ACC112 (cell line): Measurements from ENCODE around the gene STXBP6.
"Not testable (repeated sequence)": the region's sequence is repeated elsewhere in the genome, so short reads cannot be mapped to it uniquely, and the experiment has no call there.

ENCODE experiments used
- H2AFZ ChIP-seq: fragments of 200-600 bp; sonication (generic); one replicate; pipeline ENCODE4 v1.6.0; 2017; ENCODE audit warnings: antibody characterized with exemption, low read length; ENCODE audit not compliant: unreplicated experiment
- H3K27ac ChIP-seq: fragments of 200-600 bp; sonication (generic); 2 replicates; pipeline ENCODE4 v1.5.1; 2014; ENCODE audit warnings: low read depth, mild to moderate bottlenecking, antibody characterized with exemption, low read length, moderate library complexity
- H3K27me3 ChIP-seq: fragments of 200-600 bp; sonication (generic); 2 replicates; pipeline ENCODE4 v1.6.1; 2014; ENCODE audit warnings: mild to moderate bottlenecking, antibody characterized with exemption, low read length, moderate library complexity, mixed read lengths; ENCODE audit not compliant: insufficient read depth
- H3K36me3 ChIP-seq: fragments of 200-600 bp; sonication (generic); 2 replicates; pipeline ENCODE4 v1.6.1; 2016; ENCODE audit warnings: mild to moderate bottlenecking, antibody characterized with exemption, low read length, moderate library complexity, mixed read lengths; ENCODE audit not compliant: insufficient read depth
- H3K4me1 ChIP-seq: fragments of 200-600 bp; sonication (generic); one replicate; pipeline ENCODE4 v1.6.1; 2016; ENCODE audit warnings: low read length, mixed read lengths; ENCODE audit not compliant: insufficient read depth, unreplicated experiment, control insufficient read depth
- H3K4me3 ChIP-seq: fragments of 200-600 bp; sonication (generic); 2 replicates; pipeline ENCODE4 v1.5.1; 2014; ENCODE audit warnings: mild to moderate bottlenecking, low read depth, low read length
- H3K79me2 ChIP-seq: fragments of 200-600 bp; sonication (generic); one replicate; pipeline ENCODE4 v1.6.0; 2016; ENCODE audit warnings: low read length; ENCODE audit not compliant: control insufficient read depth, unreplicated experiment, insufficient read depth

STXBP6 gene

GRCh38 chr14:24938593-24938992 lies 111.4 kb downstream of the STXBP6 start:
- H3K4me1 ChIP-seq: no peaks in the 10 kb centered on the region
- no peak overlapping the region for H3K4me3 ChIP-seq
- no peaks in the 10 kb centered on the region for H3K36me3 ChIP-seq
- no peaks in the 10 kb centered on the region for H3K79me2 ChIP-seq
- H2AFZ ChIP-seq: no peak overlapping the region
- no peak overlapping the region for H3K27ac ChIP-seq
- no peaks in the 10 kb centered on the region for H3K27me3 ChIP-seq

GRCh38 chr14:24937300-24937699 lies 112.6 kb downstream of the STXBP6 start:
- H3K4me3 ChIP-seq: no peak overlapping the region
- H3K27me3 ChIP-seq: no peaks in the 10 kb centered on the region
- no peaks in the 10 kb centered on the region for H3K36me3 ChIP-seq
- no peak overlapping the region for H3K27ac ChIP-seq
- no peak overlapping the region for H2AFZ ChIP-seq
- no peaks in the 10 kb centered on the region for H3K79me2 ChIP-seq
- H3K4me1 ChIP-seq: no peaks in the 10 kb centered on the region

- not testable (repeated sequence) for H3K27ac ChIP-seq, H3K36me3 ChIP-seq, H3K4me3 ChIP-seq, H3K79me2 ChIP-seq, H2AFZ ChIP-seq, H3K27me3 ChIP-seq, H3K4me1 ChIP-seq
These were observed 113.2 kb downstream of the STXBP6 start for GRCh38 chr14:24936773-24937172.

- H3K4me1 ChIP-seq: no peaks in the 10 kb centered on the region
- H2AFZ ChIP-seq: no peak overlapping the region
- H3K4me3 ChIP-seq: no peak overlapping the region
- H3K36me3 ChIP-seq: no peaks in the 10 kb centered on the region
- H3K79me2 ChIP-seq: no peaks in the 10 kb centered on the region
- no peaks in the 10 kb centered on the region for H3K27me3 ChIP-seq
- no peak overlapping the region for H3K27ac ChIP-seq
These were observed 114.2 kb downstream of the STXBP6 start for GRCh38 chr14:24935796-24936195.

- Histone ChIP-seq H3K27ac (no peak overlapping the region), H3K27me3 (no peaks in the 10 kb centered on the region), H3K79me2 (no peaks in the 10 kb centered on the region), H3K4me1 (no peaks in the 10 kb centered on the region), H2AFZ (no peak overlapping the region), H3K4me3 (no peak overlapping the region), H3K36me3 (no peaks in the 10 kb centered on the region)
These were observed 121.5 kb downstream of the STXBP6 start for GRCh38 chr14:24928386-24928900.

- H3K4me1 ChIP-seq: no peaks in the 10 kb centered on the region
- no peak overlapping the region for H2AFZ ChIP-seq
- no peaks in the 10 kb centered on the region for H3K27me3 ChIP-seq
- H3K79me2 ChIP-seq: no peaks in the 10 kb centered on the region
- no peak overlapping the region for H3K27ac ChIP-seq
- no peak overlapping the region for H3K4me3 ChIP-seq
- no peaks in the 10 kb centered on the region for H3K36me3 ChIP-seq
These were observed 122.1 kb downstream of the STXBP6 start for GRCh38 chr14:24927809-24928208.

- Histone ChIP-seq H3K4me1 (peaks cover 8% of the 10 kb centered on the region), H3K4me3 (no peak overlapping the region), H3K27ac (no peak overlapping the region), H3K36me3 (no peaks in the 10 kb centered on the region), H3K79me2 (no peaks in the 10 kb centered on the region), H2AFZ (no peak overlapping the region), H3K27me3 (no peaks in the 10 kb centered on the region)
These were observed 124.1 kb downstream of the STXBP6 start for GRCh38 chr14:24925771-24926374.

GRCh38 chr14:24924544-24924943 lies 125.4 kb downstream of the STXBP6 start:
- H3K79me2 ChIP-seq: no peaks in the 10 kb centered on the region
- no peaks in the 10 kb centered on the region for H3K36me3 ChIP-seq
- no peaks in the 10 kb centered on the region for H3K27me3 ChIP-seq
- no peak overlapping the region for H3K27ac ChIP-seq
- no peak overlapping the region for H3K4me3 ChIP-seq
- peaks cover 8% of the 10 kb centered on the region for H3K4me1 ChIP-seq
- H2AFZ ChIP-seq: no peak overlapping the region

GRCh38 chr14:24921903-24922302 lies 128.0 kb downstream of the STXBP6 start:
- H2AFZ ChIP-seq: no peak overlapping the region
- no peaks in the 10 kb centered on the region for H3K79me2 ChIP-seq
- H3K27ac ChIP-seq: no peak overlapping the region
- peak overlapping the region; percentile 37; the same call in 1 of the 2 replicates for H3K4me3 ChIP-seq
- peaks cover 8% of the 10 kb centered on the region for H3K4me1 ChIP-seq
- H3K36me3 ChIP-seq: no peaks in the 10 kb centered on the region
- no peaks in the 10 kb centered on the region for H3K27me3 ChIP-seq

GRCh38 chr14:24920265-24921075 lies 129.5 kb downstream of the STXBP6 start:
- Histone ChIP-seq H2AFZ (no peak overlapping the region), H3K4me3 (no peak overlapping the region), H3K27me3 (no peaks in the 10 kb centered on the region), H3K4me1 (peaks cover 8% of the 10 kb centered on the region), H3K27ac (no peak overlapping the region), H3K36me3 (no peaks in the 10 kb centered on the region), H3K79me2 (no peaks in the 10 kb centered on the region)

GRCh38 chr14:24918822-24919221 lies 131.1 kb downstream of the STXBP6 start:
- Histone ChIP-seq H3K27ac (no peak overlapping the region), H2AFZ (no peak overlapping the region), H3K36me3 (no peaks in the 10 kb centered on the region), H3K27me3 (no peaks in the 10 kb centered on the region), H3K79me2 (no peaks in the 10 kb centered on the region), H3K4me1 (peaks cover 8% of the 10 kb centered on the region), H3K4me3 (no peak overlapping the region)
